G401.6 (cell line): ENCODE data around the gene SKOR1.

ENCODE experiments used
- FAIRE-seq: peaks from 2 replicates; lab custom pipeline; 2012; peaks lifted over from hg19 to GRCh38; lab: Jason Lieb, UNC

Gene SKOR1, protein sequence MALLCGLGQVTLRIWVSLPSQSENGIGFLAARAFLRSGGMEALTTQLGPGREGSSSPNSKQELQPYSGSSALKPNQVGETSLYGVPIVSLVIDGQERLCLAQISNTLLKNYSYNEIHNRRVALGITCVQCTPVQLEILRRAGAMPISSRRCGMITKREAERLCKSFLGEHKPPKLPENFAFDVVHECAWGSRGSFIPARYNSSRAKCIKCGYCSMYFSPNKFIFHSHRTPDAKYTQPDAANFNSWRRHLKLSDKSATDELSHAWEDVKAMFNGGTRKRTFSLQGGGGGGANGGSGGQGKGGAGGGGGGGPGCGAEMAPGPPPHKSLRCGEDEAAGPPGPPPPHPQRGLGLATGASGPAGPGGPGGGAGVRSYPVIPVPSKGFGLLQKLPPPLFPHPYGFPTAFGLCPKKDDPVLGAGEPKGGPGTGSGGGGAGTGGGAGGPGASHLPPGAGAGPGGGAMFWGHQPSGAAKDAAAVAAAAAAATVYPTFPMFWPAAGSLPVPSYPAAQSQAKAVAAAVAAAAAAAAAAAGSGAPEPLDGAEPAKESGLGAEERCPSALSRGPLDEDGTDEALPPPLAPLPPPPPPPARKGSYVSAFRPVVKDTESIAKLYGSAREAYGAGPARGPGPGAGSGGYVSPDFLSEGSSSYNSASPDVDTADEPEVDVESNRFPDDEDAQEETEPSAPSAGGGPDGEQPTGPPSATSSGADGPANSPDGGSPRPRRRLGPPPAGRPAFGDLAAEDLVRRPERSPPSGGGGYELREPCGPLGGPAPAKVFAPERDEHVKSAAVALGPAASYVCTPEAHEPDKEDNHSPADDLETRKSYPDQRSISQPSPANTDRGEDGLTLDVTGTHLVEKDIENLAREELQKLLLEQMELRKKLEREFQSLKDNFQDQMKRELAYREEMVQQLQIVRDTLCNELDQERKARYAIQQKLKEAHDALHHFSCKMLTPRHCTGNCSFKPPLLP

DNA sequence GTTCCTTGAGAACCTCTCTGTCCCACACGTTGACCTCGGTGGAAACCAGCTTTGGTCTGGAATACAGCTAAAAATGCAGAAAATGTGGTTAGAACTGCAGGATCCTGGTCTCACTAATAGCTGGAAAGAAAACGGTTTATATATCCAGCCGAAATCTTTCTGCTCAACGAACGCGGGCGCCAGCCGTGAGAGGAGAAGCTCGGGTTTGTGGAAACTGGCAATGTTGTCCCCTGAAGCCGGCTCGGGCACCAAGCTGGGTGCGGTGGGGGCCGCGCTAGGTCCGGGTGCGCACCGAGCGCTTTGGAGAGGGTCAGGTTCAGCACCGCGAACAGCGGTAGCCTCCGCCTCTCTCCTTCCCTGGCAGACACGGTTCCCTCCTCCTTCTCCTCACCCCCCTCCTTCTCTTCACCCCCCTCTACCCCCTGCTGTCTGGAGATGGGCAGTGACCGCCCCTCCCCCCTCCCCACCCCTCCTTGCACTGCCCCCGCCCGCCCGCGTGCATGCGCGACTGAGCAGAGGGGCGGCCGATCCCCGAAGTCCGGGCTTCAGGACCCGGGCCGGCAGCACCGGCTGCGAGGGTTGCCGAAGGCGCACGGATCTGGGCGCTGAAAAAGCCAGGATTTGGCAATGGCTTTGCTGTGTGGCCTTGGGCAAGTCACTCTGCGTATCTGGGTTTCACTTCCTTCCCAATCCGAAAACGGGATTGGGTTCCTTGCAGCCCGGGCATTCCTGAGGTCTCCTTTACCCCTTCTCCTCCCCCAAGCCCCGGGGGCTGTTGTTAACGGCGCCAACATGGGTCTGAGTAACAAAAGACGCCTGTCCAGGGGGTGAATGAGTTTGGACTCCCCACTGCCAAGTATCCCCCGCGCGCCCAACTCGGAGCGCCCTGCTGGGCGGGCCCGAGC, at the start of gene SKOR1:
Gene SKOR1, plus strand, starts transcription at position 534 of the 905 bp plus-strand sequence. Its CDS starts 94 bp downstream, at position 628.
- no peak for FAIRE-seq

DNA sequence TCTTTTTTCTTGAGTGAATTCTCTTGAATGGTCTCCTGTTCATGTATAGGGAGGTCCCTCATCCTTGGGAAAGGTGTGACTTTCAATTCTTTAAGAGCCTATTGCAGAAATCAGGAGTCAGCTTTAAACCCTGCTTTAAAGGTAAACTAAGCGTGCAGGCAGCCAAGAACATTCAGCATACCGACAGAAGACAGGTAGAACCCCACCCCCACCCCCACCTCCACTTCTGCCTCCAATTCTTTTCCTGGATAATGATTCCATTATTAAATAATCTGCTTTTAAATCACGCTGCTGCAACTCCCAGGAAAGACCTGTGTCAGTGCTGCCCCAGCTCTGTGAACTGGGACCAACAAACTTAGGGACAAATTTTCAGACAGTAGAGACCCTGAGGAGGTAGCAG, 49.3 kb upstream of the SKOR1 start:
- no peak for FAIRE-seq

DNA sequence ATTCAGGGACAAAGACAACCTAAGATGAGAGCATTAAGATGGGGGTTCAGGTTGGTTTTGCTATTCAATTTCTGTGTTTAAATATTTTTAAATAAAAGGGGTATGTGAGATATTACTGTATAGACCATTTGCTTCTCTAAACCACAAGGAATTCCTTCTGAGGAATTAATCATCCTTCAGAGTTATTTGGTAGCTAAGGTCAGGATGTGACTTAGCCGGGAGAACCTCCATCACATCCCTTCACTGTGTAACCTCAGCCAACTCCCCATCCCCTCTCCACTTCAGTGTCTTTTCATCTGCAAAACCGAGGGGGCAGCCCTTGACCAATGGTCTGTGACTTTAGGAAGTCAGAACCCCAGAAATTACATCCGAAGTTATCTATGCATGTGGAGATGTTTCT, 48.7 kb upstream of the SKOR1 start:
- no peak for FAIRE-seq

DNA sequence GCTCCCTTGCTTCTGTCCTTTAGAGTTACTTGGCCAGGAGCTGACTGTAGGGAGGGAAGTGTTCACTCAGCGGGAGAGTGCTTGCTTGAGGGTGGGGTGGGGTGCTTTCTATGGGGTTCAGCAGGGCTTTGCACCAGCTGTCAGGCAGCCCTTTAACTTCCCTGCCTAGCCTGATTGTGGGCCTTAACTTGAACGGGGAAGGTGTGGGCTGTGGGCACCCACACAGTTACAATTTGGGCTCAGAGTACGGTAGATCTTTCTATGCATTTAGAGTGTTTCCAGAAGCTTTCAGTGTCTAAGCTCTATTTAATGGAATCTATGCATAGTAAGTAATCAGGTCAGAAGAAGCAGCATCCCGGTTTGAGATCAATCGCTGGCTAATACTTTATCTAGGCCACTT, 48.2 kb upstream of the SKOR1 start:
- FAIRE-seq, result no peak

- no peak for FAIRE-seq
These were observed 47.5 kb upstream of the SKOR1 start for GRCh38 chr15:67777773-67778172.

- FAIRE-seq, result no peak
These were observed 46.3 kb upstream of the SKOR1 start for GRCh38 chr15:67778968-67779548.

DNA sequence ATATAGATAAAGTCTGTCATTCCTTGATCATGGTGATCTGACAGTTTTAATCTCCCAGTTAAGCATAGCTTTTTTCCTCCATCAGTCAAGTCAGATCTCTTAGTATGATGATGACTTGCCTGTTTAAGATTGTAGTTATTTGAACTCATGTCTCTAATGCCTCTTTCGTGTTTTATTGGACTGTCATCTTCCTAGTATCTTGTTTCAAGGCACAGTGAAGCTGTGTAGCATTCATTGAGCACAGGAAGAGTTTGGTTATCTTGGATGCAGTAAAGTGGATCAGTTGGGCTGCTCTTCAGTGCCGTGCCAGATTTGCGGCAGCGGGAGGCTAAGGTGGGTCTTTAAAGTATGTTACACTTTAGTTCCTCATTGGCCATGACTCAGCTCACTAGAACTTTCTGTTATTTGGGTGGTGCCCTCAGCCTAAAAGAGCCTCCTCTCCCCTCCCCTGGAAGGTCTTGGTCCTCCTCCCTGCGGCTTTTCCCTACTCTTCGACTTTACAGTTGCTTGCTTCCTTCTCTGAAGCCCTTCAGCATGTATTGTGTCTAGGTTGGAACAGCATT, 45.7 kb upstream of the SKOR1 start:
- FAIRE-seq, result no peak

GRCh38 chr15:67781061-67781460, 44.2 kb upstream of the SKOR1 start:
- no peak for FAIRE-seq

DNA sequence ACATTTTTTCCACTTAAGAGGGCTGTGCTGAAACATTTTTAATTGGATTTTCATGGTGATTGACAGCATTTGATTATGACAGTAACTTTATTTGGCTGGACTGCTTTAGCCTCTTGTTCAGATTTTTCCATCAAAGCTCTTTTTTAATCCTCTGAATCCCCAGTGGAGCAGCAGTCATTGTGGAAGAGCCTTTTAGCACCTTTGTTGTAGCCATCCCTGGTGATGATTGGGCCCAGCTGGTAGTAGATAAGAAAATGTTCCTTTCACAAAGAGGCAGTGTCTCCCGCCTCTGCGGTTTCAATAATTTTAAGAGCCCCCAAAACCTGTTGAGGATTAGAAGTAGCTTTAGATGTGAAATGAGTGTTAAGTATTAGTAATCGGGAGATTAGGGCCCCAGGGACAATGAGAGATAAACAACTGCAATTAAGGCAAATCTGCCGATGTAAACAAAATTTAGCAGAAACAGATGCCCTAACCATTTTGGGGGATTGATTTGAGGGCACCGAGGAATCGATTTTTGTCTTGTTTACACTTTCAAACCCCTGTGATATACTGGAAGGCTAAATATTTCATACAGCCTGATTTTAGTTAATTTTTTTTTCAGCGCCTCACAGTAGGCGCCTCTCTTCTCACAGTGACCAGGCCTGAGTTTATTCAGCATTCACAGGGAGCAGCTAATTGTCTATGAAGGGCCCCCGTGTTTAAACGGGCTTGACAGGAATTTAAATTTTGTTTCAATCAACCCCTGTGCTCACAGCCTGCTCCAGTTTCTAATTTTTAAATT, 43.2 kb upstream of the SKOR1 start:
- FAIRE-seq, result no peak

DNA sequence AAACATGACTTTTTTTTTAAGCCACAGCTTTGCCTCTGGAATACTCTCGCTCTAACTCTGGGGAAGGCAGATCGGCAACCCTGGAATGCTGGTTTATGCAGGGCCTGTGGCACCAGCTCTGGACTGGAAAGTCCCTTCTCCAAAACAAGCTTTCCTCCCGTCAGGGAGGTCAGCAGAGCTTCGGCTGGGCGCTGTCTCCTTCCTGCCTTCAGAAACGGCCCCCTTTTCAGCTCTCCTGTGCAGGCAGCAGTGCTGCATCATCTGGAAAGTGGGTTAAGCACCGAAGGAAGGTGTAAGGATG, 42.7 kb upstream of the SKOR1 start:
- FAIRE-seq, result no peak

GRCh38 chr15:67783303-67783702, 42.0 kb upstream of the SKOR1 start:
- no peak for FAIRE-seq

DNA sequence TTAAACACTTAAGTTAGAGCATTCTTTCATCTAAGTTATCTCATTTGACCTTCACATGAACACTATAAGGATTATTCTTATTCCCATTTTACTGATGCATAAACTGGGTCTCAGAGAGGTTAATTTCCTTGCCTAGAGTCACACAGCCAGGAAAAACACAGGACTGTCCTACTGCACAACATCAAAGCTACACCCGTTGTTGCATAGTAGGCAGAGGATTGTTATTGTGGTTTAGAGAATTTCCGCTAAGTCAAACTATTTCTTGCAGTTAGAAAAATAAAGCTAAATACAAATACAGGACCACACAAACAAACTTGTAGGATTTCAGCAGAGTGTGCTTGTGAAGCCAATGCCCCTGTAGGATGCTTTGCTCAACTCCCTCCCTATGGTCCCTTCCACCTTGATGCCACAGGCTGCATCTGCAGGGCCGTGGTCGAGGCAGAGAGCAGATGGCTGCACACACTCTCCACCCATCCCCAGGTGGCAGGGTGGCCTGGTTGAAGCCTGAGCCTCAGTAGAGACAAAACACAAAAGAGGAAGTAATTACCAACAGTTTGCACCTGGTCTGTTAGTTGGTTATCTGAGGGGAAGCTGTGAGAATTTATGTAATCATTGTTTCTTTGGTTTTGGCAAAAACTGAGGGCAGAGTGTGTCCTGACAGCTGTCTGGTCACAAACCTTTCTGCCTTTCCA, 41.1 kb upstream of the SKOR1 start:
- FAIRE-seq, result no peak

GRCh38 chr15:67784856-67785430, 40.4 kb upstream of the SKOR1 start:
- no peak for FAIRE-seq

- FAIRE-seq, result no peak
These were observed 39.9 kb upstream of the SKOR1 start for GRCh38 chr15:67785431-67785830.

DNA sequence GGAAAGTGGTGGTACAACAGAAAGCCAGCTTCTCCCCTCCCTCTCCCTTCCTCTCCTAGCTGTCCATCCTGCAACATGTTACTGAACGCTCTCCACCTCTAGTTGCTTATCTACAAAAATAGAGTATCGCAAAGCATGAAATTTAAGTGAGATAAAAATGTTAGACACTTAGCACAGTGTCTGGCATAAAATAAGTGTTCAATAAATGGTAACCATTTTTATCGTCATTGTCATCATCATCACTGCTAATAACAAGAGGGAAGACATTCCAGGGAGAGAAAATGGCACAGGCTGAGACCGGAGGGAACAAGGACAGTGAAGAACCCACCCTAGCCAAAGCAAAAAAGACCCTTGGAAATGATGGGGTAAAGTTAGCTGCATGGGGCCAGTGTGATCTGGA, 38.7 kb upstream of the SKOR1 start:
- FAIRE-seq, result no peak

- no peak for FAIRE-seq
These were observed 36.3 kb upstream of the SKOR1 start for GRCh38 chr15:67788986-67789385.

DNA sequence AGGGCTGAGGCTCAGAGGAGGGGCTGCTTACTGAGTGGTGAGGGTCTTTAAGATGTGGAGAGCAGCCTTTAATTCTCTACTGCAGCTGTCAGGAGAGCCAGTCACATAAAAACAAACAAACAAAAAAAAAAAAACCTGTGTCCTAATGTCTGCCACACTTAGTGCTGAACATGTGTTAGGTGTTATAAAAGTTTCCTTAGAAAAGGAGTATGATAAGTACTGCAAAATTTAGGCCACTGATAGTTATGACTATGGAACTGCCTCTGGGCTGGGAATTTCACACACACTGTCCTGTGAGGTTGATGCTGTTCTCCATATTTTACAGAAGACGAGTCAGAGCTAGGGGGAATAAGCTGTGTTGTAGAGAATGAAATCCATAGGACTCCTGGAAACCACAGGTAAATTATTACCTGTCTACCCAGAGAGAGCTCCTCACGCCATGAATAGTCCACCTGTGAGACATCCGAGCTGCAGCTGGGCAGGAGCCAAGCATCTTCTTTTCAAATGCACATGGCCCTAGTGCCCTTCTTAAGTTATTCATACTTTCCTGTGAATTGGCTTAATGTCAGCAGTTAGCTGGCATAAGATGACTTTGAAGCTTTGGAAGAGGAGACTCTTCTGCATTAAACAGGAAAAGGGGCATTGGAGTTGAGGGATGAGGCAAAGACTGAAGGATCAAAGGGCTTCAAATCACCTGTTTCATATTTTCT, 34.5 kb upstream of the SKOR1 start:
- no peak for FAIRE-seq

- FAIRE-seq, result no peak
These were observed 32.9 kb upstream of the SKOR1 start for GRCh38 chr15:67792250-67792942.
